OCI-LY7 (cell line): ENCODE data around the gene STAC3. TPM values are rescaled to one million over a fixed set of nuclear protein-coding genes. Genes with fewer than 3 reads are reported as not detected.
A peak's percentile ranks its signal among the peaks of the same experiment; 100 is the strongest.

Source experiments
- BruUV-seq: library from RNA; stranded (reverse); fragments of 400-500 nt; replicated peaks from 2 replicates; lab custom pipeline; 2021; lab: Mats Ljungman, UMichigan
- CTCF ChIA-PET: fragments of 300-600 bp; sonication (Branson Sonifier 250); formaldehyde crosslinking; loops from one replicate; lab custom pipeline; 2022; ENCODE audit warnings: antibody characterized with exemption; ENCODE audit not compliant: unreplicated experiment; lab: Charles Lee
- POLR2A ChIA-PET: fragments of 300-600 bp; sonication (Branson Sonifier 250); formaldehyde crosslinking; loops from one replicate; lab custom pipeline; 2022; ENCODE audit warnings: antibody characterized with exemption; lab: Charles Lee
- DNase-seq: peaks from one replicate; pipeline ENCODE4 v3.0.0-alpha.2; 2015; ENCODE audit warnings: low spot score
- H2AFZ ChIP-seq: fragments of 200-600 bp; sonication (generic), shearing (Covaris generic); 2 replicates; pipeline ENCODE4 v1.6.1; 2014; ENCODE audit warnings: mild to moderate bottlenecking, antibody characterized with exemption, low read length, moderate library complexity
- H3K27ac ChIP-seq: fragments of 200-600 bp; sonication (generic); 2 replicates; pipeline ENCODE4 v1.5.1; 2014; ENCODE audit warnings: mixed run types, low read depth, mild to moderate bottlenecking, moderate library complexity, low read length, inconsistent platforms; ENCODE audit not compliant: poor library complexity, severe bottlenecking
- H3K36me3 ChIP-seq: fragments of 200-600 bp; sonication (generic); 2 replicates; pipeline ENCODE4 v1.6.1; 2014; ENCODE audit warnings: mild to moderate bottlenecking, antibody characterized with exemption, low read length, moderate library complexity, mixed read lengths; ENCODE audit not compliant: insufficient read depth
- H3K4me1 ChIP-seq: fragments of 200-600 bp; sonication (generic); 2 replicates; pipeline ENCODE4 v1.5.1; 2014; ENCODE audit warnings: mild to moderate bottlenecking, low read length; ENCODE audit not compliant: insufficient read depth, poor library complexity, severe bottlenecking
- H3K4me2 ChIP-seq: fragments of 200-600 bp; sonication (generic); 2 replicates; pipeline ENCODE4 v1.6.1; 2014; ENCODE audit warnings: mild to moderate bottlenecking, low read length
- H3K4me3 ChIP-seq: fragments of 200-600 bp; sonication (generic); 2 replicates; pipeline ENCODE4 v1.5.1; 2014; ENCODE audit warnings: mild to moderate bottlenecking, low read depth, low read length; ENCODE audit not compliant: poor library complexity, severe bottlenecking
- H3K79me2 ChIP-seq: fragments of 200-600 bp; sonication (generic); 2 replicates; pipeline ENCODE4 v1.6.1; 2016; ENCODE audit warnings: low read depth, mild to moderate bottlenecking, low read length, moderate library complexity, mixed read lengths; ENCODE audit not compliant: insufficient read depth
- H3K9me2 ChIP-seq: fragments of 200-600 bp; sonication (generic); 2 replicates; pipeline ENCODE4 v1.6.1; 2016; ENCODE audit warnings: mild to moderate bottlenecking, low read length, mixed read lengths; ENCODE audit not compliant: insufficient read depth
- H3K9me3 ChIP-seq: fragments of 200-600 bp; sonication (generic); 2 replicates; pipeline ENCODE4 v1.6.1; 2014; ENCODE audit warnings: mild to moderate bottlenecking, mixed run types, low read length, mixed read lengths
- H4K20me1 ChIP-seq: fragments of 200-600 bp; sonication (generic); 2 replicates; pipeline ENCODE4 v1.6.1; 2014; ENCODE audit warnings: mild to moderate bottlenecking, antibody characterized with exemption, low read length, moderate library complexity, mixed read lengths; ENCODE audit not compliant: insufficient read depth
- CTCF ChIP-seq: fragments of 200-600 bp; sonication (generic); conservative IDR thresholded peaks from 2 replicates; pipeline ENCODE4 v1.5.1; 2014; ENCODE audit warnings: mild to moderate bottlenecking, antibody characterized with exemption, low read length, moderate library complexity, mixed read lengths
- EZH2phosphoT487 ChIP-seq: fragments of 200-600 bp; sonication (generic); IDR thresholded peaks from 2 replicates; pipeline ENCODE4 v1.6.1; 2018; ENCODE audit warnings: low read depth, borderline replicate concordance, mild to moderate bottlenecking, mixed run types, antibody characterized with exemption, low read length, moderate library complexity, mixed read lengths
- intact Hi-C: fragments of 100-400 bp; cut with micrococcal nuclease; formaldehyde crosslinking; loops from one replicate; pipeline ENCODE4 v1.10.0; 2022; ENCODE audit not compliant: unreplicated experiment
- total RNA-seq, 2 experiments: library from RNA; depleted of rRNA in 1 of 2; stranded (reverse); fragments of >200 nt in 1 of 2; shearing (Covaris generic) in 1 of 2; gene quantifications; 2 replicates each; pipeline ENCODE4 v1.2.3, GENCODE V29; 2014 to 2022

STAC3 gene
- total RNA-seq, 2 experiments from 2014 or later: 1.4 to 6.8 TPM

- TF ChIP-seq EZH2phosphoT487: no peak
- TF ChIP-seq CTCF: no peak
- BruUV-seq: TSS peak; percentile 52
- no peak for DNase-seq
- Histone ChIP-seq H3K27ac (no peak overlapping the region), H3K4me1 (no peaks in the 10 kb centered on the region), H4K20me1 (no peaks in the 10 kb centered on the region), H3K9me2 (no peaks in the 10 kb centered on the region), H3K9me3 (no peaks in the 10 kb centered on the region), H3K36me3 (peaks cover 32% of the 10 kb centered on the region), H2AFZ (no peak overlapping the region), H3K79me2 (no peaks in the 10 kb centered on the region), H3K4me2 (no peak overlapping the region), H3K4me3 (no peak overlapping the region)
- ChIA-PET POLR2A (no interaction called here), CTCF (no interaction called here)
- intact Hi-C loops: no loop called here
Observed at GRCh38 chr12:57254506-57255280, 3.7 kb upstream of the STAC3 start.

- TF ChIP-seq CTCF (no peak), EZH2phosphoT487 (no peak)
- Histone ChIP-seq H3K9me2 (no peaks in the 10 kb centered on the region), H3K36me3 (no peaks in the 10 kb centered on the region), H3K9me3 (no peaks in the 10 kb centered on the region), H3K4me3 (no peak overlapping the region), H4K20me1 (no peaks in the 10 kb centered on the region), H3K27ac (no peak overlapping the region), H3K4me1 (peaks cover 7% of the 10 kb centered on the region), H2AFZ (no peak overlapping the region), H3K79me2 (no peaks in the 10 kb centered on the region), H3K4me2 (no peak overlapping the region)
- DNase-seq: no peak
- no TSS peak for BruUV-seq
- ChIA-PET CTCF (no interaction called here), POLR2A (interaction anchor here (0.6 to 1.1 kb wide), 3 partner anchors 10 to 21 kb away, joined by 3 to 5 read pairs (median 3); no protein-coding TSS in a partner anchor)
- intact Hi-C loops: no loop called here
Observed at GRCh38 chr12:57250541-57250940, 446 bp downstream of the STAC3 start.
